ELF-1 (cell line): ENCODE measurements around the gene MAGEB2.
"Not testable (repeated sequence)": the region's sequence is repeated elsewhere in the genome, so short reads cannot be mapped to it uniquely, and the experiment has no call there.

ENCODE experiments used
- DNase-seq: peaks from one replicate; pipeline ENCODE4 v3.0.0-alpha.2; 2016; ENCODE audit warnings: low read depth, low spot score

The MAGEB2 gene, protein sequence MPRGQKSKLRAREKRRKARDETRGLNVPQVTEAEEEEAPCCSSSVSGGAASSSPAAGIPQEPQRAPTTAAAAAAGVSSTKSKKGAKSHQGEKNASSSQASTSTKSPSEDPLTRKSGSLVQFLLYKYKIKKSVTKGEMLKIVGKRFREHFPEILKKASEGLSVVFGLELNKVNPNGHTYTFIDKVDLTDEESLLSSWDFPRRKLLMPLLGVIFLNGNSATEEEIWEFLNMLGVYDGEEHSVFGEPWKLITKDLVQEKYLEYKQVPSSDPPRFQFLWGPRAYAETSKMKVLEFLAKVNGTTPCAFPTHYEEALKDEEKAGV

GRCh38 chrX:30215357-30215843, at the start of gene MAGEB2:
Gene MAGEB2 (plus strand): TSS chrX:30215563. CDS start chrX:30218581, 3,018 bp downstream.
- peak; percentile 25 for DNase-seq

- DNase-seq = no peak
These were observed 44.5 kb upstream of the MAGEB2 start for GRCh38 chrX:30170900-30171299.

- DNase-seq = no peak
These were observed 34.0 kb upstream of the MAGEB2 start for GRCh38 chrX:30181353-30181752.

- no peak for DNase-seq
These were observed 31.8 kb upstream of the MAGEB2 start for GRCh38 chrX:30183554-30183953.

- no peak for DNase-seq
These were observed 24.9 kb upstream of the MAGEB2 start for GRCh38 chrX:30190426-30190825.

DNA sequence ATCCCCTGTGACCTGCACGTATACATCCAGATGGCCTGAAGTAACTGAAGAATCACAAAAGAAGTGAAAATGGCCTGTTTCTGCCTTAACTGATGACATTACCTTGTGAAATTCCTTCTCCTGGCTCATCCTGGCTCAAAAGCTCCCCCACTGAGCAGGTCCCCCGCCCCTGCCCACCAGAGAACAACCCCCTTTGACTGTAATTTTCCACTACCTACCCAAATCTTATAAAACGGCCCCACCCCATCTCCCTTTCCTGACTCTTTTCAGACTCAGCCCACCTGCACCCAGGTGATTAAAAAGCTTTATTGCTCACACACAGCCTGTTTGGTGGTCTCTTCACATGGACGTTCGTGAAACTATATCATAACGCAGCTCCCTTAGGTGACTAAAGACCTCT, 21.5 kb upstream of the MAGEB2 start:
- DNase-seq = not testable (repeated sequence)

- DNase-seq = no peak
These were observed 19.0 kb upstream of the MAGEB2 start for GRCh38 chrX:30196322-30196721.

DNA sequence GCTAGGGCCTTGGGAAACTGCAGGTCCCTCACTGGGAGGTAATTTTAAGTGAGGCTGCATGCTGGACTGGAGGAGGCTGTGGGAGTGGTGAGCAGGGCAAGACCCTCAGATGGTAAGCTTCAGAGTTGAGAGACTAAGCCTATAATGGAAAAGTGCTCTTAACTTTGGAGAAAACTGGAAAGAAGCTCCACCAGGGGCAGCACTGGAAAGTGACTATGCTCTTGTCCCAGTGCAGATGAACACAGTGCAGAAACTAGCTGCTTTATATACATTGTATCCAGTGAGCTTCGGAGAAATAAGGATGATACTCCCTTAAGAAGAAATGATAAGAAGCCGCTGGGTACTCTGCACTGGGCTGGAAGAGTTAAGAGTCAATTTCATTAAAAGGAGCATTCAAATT, 3.2 kb upstream of the MAGEB2 start:
- DNase-seq = no peak

GRCh38 chrX:30217465-30217864, 2.1 kb downstream of the MAGEB2 start:
- no peak for DNase-seq

GRCh38 chrX:30219372-30219771, 4.0 kb downstream of the MAGEB2 start:
- DNase-seq = peak; percentile 51

GRCh38 chrX:30220661-30221060, 5.3 kb downstream of the MAGEB2 start:
- DNase-seq = no peak

DNA sequence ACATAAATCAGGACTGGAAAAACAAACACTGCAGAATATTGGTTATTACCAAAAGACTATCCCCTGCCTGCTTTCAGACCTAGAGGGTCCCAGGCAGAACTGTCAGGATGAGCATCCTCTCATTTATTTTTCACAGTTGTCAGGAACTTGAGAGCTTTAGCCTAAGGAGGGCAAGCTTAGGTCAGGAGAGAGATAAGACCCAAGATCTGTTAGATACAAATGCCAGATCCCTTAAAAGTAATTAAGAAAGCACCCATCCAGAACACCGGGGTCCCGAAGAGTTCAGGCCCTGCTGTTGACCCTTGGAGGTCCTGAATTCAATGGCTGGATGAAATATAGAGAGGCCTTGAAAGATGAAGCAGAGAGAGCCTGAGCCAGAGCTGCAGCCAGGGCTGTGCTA, 9.2 kb downstream of the MAGEB2 start:
- peak; percentile 61 for DNase-seq

DNA sequence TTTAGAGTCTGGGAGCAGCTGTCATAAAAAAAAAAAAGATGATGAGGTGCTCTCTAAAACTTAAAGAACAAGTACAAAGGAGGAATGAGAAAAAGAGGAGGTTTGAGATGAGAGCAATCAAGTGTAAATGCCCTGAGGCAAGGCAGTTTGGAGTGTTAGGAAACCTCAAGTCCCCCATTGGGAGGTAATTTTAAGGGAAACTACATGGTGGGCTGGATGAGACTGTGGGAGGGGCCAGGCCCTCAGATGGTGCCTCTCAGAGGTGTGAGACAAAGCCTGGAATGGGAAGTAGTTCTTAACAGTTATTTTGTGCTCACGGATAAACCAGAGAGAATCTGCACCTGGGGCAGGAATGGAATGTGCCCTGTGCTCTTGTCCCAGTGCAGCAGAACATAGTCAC, 13.2 kb downstream of the MAGEB2 start:
- DNase-seq = peak; percentile 87

DNA sequence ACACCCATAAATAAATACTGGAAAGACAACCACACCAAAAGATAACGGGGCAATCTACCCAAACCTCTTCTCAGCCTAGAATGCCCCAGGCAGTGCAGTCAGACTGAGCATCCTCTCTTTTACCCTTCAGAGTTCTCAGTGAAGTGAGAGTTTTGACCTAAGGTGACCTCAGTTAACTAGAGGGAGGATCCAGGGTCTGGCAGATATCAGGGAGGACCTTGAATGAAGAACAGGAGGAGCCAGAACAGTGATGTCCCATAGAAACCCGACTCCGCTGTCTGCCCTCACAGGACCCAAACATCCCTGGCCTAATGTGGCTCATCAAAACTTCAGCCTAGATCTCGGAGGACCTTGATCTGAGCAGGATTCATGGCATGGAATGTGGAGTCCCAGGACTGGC, 15.0 kb downstream of the MAGEB2 start, which contains the start of gene MAGEB3:
MAGEB3 (plus strand) TSS at position 263 of the 400 bp plus-strand sequence. CDS start 5,268 bp downstream, outside the sequence.
- DNase-seq = peak; percentile 63

- DNase-seq = peak; percentile 81
These were observed 26.5 kb downstream of the MAGEB2 start, which contains the start of gene MAGEB4 for GRCh38 chrX:30241724-30242415. Gene MAGEB4 (plus strand): TSS chrX:30242000. CDS start chrX:30242136, 136 bp downstream.

DNA sequence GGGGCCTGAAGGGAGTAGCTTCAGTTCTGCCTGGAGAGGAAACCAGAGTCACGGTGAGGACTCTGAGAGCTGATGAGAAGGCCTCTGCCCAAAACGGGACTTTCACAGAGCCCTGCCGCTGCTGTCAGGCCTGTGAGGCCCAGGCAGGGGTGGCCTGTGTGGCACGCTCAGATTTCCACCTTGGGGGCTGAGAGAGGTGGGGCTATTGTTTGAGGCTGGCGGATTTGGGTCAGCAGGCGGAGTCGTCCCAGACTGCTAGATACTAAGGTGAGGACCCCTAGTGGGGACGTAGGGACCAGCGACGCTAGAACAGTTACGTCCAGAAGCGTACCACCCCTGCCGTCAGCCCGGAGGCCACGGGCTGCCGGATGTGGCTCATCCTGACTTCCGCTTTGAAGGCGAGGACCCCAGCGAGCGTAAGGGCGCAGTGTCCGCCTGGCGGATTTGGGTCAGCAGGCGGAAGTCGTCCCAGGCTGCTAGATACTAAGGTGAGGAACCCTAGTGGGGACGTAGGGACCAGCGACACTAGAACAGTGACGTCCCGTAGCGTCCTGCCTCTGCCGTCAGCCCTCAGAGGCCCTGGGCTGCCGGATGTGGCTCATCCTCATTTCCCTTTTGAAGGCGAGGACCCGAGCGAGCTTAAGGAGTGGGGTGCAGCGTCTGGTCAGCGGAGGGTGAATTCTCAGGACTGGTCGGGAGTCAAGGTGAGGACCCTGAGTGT, 31.6 kb downstream of the MAGEB2 start, which contains the start of gene MAGEB1:
MAGEB1 (plus strand) TSS at position 378 of the 721 bp plus-strand sequence. CDS start 3,348 bp downstream, outside the sequence.
- peak; percentile 73 for DNase-seq

GRCh38 chrX:30248854-30249253, 33.5 kb downstream of the MAGEB2 start:
- no peak for DNase-seq

- DNase-seq = no peak
These were observed 37.9 kb downstream of the MAGEB2 start for GRCh38 chrX:30253257-30253656.

- DNase-seq = no peak
These were observed 44.6 kb downstream of the MAGEB2 start for GRCh38 chrX:30259927-30260326.

DNA sequence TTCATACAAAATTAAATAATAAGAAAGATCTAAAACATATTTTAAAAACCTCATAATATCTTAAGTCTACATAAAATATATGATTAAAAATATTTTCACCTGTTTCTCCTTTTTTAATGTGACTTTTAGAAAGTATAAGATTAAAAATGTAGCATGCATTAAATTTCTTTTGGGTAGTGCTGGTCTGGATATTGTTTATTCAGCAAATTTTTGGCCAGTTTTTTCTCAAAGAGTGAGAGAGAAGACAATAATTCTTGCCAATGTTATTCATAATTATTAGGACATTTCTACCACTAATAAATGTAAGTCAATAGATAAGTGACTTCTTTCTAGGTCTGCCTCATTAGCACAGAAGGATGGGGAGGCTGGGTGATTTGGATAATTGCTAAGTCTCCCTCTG, 45.6 kb downstream of the MAGEB2 start:
- DNase-seq = no peak

GRCh38 chrX:30262763-30263162, 47.4 kb downstream of the MAGEB2 start:
- DNase-seq = no peak
